Endometrial microvascular endothelial cells (primary cell): ENCODE data around the gene ANKS3. TPM values are rescaled to one million over a fixed set of nuclear protein-coding genes. Genes with fewer than 3 reads are reported as not detected.

Source experiments
- in situ Hi-C: cut with HindIII; loops from 2 replicates; pipeline ENCODE4 v1.10.0; 2017; ENCODE audit warnings: low sequenced_read_pairs, low pct_unique_long_range_greater_than_20kb; ENCODE audit errors: inconsistent ontology term
- total RNA-seq: library from RNA; depleted of rRNA; stranded (reverse); fragments of >200 nt; gene quantifications from one replicate; pipeline ENCODE4 v1.2.3, GENCODE V29; 2015; ENCODE audit errors: inconsistent ontology term

ANKS3 gene
- total RNA-seq, 1 donor from 2014 or later = 10.5 TPM

GRCh38 chr16:4679850-4680636 lies 54.0 kb downstream of the ANKS3 start:
- in situ Hi-C loops = no loop called here

GRCh38 chr16:4679156-4679849 lies 54.8 kb downstream of the ANKS3 start:
- in situ Hi-C loops = no loop called here

DNA sequence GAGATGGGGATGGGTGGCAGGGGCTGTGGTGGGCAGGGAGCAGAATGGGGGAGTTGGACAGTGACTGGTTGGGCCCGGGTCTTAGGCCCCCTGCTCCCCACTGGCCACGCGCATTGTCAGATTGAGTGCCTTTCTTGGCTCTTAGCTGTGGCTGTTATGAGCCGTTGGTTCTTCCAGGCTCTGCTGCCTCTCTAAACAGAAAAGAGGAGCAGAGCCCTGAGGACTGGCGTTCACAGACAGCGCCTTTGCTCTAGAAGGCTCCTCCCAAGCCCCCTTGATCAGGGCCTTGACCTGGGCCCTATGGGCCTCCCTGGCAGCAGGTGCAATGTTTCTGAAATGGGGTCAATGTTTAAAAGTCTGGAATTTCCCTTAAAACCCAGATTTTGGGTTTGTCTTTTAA lies 55.5 kb downstream of the ANKS3 start:
- in situ Hi-C loops = no loop called here

DNA sequence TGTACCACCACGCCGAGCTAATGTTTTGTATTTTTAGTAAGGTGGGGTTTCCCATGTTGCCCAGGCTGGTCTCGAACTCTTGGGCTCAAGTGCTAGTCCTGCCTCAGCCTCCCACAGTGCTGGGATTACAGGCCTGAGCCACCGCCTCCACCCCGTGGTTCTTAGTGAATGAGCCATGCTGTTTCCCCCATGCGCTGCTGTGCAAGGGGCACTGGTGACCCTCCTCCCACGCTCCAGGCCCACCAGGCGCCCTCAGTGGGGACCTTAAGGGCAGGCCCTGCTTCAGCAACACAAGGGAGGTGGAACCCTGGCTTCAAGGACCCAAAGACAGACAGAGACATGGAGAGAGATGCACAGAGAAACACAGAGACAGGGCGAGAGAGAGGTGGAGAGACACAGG lies 56.1 kb downstream of the ANKS3 start:
- in situ Hi-C loops = no loop called here

DNA sequence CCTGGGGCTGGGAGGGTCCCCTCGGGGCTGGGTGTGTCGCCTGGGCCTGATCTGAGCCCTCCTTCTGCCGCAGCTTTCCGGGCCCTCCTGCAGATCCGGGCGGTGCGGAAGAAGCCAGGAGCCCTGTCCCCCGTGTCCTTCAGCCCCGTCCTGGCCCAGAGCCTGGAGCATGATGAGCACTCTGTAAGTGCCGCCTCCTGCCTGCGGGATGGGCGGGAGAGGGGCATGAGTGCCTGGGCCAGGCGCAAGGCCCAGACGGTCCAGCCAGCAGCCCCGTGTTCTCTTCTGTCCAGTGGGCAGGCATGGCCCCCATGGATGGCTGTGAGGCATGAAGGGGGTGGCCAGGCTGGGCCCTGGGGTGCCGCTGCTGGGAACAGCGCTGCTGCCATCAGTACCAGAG lies 56.7 kb downstream of the ANKS3 start:
- in situ Hi-C loops = no loop called here

DNA sequence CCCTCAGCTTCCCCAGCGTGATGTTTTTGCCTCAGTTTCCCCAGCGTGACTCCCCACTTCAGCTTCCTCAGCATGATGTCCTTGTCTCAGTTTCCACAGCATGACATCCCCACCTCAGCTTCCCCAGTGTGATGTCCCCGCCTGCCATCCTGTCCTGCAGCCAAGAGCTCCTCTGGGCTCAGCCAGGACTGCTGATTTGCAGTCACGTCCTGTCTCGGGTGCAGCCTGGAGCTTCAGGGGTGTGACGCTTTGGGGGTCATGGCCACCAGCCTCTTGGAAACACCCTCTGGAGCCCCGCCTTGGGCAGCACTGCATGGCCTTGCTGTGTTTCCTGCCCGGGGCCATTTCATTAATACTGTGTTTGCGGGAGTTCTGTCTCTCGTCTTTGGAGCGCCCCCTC lies 57.2 kb downstream of the ANKS3 start:
- in situ Hi-C loops = no loop called here

DNA sequence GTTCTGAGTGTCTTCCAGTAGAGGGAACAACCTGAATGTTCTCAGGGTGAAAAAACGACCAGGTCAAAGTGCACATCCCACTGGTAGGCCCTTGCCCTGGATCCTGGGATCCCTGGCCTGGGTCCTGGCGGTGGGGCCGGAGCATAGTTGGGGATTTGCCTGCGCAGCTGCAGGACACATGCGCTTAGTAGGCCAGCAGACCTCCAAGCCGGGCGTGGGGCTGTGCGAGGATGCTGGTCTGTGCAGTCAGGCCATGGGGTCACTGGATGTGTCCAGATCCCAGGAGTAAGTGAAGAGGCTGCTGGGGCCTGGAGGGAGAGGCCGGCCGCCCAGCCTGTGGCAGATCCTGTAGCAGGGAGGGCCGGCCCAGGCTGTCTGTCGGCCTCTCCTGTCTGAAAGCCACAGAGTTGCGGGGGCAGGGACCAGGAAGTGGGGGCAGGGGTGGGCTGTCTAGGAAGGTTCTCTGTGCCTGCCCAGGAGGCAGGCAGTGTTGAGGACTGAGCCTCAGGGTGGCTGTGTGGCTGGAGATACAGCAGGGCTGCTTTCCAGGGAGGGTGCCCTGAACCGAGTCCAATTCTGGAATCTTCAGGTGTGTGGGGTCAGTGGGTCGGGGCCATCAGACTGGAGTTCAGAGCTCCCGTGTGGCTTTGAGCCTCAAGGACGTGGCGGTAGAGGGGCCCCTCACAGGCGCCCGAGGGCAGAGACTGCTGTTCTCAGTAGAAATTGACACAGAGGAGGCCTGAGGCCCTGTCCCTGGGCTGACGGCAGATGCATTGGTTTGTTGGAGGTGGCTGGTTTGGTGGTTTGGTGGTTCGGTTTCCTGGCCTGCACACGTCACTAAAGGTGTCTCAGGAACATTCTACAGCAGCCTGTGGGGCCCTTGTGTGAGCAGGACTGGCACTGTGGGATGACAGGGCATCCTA lies 57.9 kb downstream of the ANKS3 start:
- in situ Hi-C loops = no loop called here

- in situ Hi-C loops = no loop called here
These were observed 59.0 kb downstream of the ANKS3 start for GRCh38 chr16:4674926-4675530.

DNA sequence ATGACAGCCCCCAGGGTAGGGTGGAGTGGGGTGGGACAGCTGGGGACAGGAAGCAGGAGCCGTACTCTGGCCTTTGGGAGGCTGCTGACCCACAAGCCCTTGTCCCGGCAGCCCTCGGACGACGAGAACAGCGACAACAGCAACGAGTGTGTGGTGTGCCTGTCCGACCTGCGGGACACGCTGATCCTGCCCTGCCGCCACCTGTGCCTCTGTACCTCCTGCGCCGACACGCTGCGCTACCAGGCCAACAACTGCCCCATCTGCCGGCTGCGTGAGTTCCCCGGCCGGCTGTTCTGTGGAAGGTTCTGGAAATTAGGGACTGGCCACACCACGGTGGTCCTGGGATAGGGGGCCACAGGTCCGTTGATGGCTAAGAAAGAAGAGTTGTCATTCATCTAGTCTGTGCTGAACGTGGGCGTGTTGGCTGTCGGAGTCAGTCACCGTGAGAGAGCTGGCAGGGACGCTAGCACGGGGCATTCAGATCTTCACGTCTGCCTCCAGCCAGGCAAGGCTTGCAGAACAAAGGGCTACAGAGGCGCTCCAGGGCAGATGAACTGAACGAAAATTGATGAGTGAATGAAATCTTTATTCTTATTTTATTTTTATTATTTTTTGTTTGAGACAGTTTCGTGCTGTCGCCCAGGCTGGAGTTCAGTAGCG lies 60.6 kb downstream of the ANKS3 start:
- in situ Hi-C loops = no loop called here

GRCh38 chr16:4668313-4668960 lies 65.6 kb downstream of the ANKS3 start:
- in situ Hi-C loops = no loop called here

GRCh38 chr16:4667203-4667963 lies 66.7 kb downstream of the ANKS3 start:
- in situ Hi-C loops = no loop called here

GRCh38 chr16:4666537-4667202 lies 67.4 kb downstream of the ANKS3 start:
- in situ Hi-C loops = no loop called here

DNA sequence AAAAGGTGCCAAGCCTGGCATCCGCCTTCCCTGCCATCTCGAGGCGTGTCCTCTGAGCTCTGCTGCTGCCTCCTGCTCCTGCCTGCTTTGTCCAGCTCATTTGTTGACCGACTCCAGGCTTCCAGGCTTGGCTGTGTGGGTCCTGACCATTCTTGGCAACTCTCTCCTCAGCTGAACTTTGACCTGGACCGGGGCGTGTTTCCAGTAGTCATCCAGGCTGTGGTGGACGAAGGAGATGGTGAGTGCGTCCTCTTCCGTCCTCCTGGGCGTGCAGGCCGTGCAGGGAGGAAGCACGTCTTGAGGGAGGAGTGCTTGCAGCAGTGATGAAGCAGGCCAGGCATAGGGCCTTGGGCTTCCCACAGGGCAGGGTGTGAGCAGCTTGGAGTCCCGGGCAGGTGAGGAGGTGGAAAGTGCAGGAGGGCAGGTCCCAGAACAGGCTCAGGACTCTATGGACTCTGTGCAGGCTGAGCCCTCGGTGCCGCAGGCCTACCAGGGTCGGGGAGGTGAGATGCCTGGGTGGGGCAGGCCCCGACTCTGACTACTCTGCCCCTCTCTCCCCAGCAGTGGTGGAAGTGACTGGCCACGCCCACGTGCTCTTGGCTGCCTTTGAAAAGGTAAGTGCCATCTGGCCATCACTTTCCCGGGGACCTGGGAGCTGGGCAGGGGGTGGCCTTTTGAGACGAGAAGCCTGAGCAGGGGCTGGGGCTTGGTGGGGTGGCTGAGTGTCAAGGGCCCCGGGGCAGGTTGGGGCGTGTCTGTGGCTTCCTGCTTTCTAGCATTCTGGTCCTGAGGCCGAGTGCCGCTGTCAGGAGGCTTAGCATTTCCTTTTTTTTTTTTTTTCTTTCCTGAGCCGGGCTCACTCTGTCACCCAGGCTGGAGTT lies 69.3 kb downstream of the ANKS3 start:
- in situ Hi-C loops = no loop called here

GRCh38 chr16:4663777-4664465 lies 70.2 kb downstream of the ANKS3 start:
- in situ Hi-C loops = no loop called here

DNA sequence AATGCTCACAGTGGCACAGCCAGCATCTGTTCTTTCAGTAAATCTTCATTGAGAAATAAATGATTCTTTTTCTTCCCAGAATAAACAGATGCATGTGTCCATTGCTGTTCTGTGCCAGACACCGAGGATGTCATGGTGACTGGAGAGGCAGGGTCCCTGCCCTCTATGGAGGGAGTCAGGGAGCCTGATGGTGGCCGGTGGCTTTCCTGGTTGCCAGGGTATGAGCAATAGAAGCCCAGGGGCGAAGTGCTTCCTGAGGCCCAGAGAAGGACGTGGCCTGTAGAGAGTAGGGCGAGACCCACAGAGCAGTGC lies 70.7 kb downstream of the ANKS3 start:
- in situ Hi-C loops = no loop called here

GRCh38 chr16:4661661-4662060 lies 72.4 kb downstream of the ANKS3 start:
- in situ Hi-C loops = no loop called here
